MCF 10A (cell line): ENCODE data around the gene ZNF808. TPM values are rescaled to one million over a fixed set of nuclear protein-coding genes. Genes with fewer than 3 reads are reported as not detected.
"Not testable (repeated sequence)": the region's sequence is repeated elsewhere in the genome, so short reads cannot be mapped to it uniquely, and the experiment has no call there.

Source experiments
- BruUV-seq: library from RNA; stranded (reverse); fragments of 400-500 nt; replicated peaks from 2 replicates; lab custom pipeline; 2021; lab: Mats Ljungman, UMichigan
- CTCF ChIA-PET: fragments of 300-600 bp; sonication (Branson Sonifier 250); formaldehyde crosslinking; extraction: SDS; loops from one replicate; lab custom pipeline; 2021; ENCODE audit warnings: antibody characterized with exemption, inconsistent platforms; lab: Yijun Ruan, JAX
- POLR2A ChIA-PET: fragments of 300-600, 350-650 bp; sonication (Branson Sonifier 250); formaldehyde crosslinking; extraction: SDS; loops from one replicate; lab custom pipeline; 2020; ENCODE audit warnings: antibody characterized with exemption, inconsistent platforms; lab: Yijun Ruan, JAX
- DNase-seq: peaks from one replicate; pipeline ENCODE4 v3.0.0-alpha.2; 2018; ENCODE audit not compliant: unreplicated experiment
- H3K27ac Mint-ChIP-seq: one replicate; pipeline ENCODE4 v1.8.0; 2022; ENCODE audit warnings: mild to moderate bottlenecking, low read depth, mixed read lengths; ENCODE audit not compliant: unreplicated experiment
- H3K27me3 Mint-ChIP-seq: one replicate; pipeline ENCODE4 v1.8.0; 2022; ENCODE audit warnings: mixed read lengths; ENCODE audit not compliant: insufficient read depth, unreplicated experiment
- H3K36me3 Mint-ChIP-seq: one replicate; pipeline ENCODE4 v1.8.0; 2022; ENCODE audit warnings: mild to moderate bottlenecking, moderate library complexity, mixed read lengths; ENCODE audit not compliant: insufficient read depth, unreplicated experiment
- H3K4me1 Mint-ChIP-seq: one replicate; pipeline ENCODE4 v1.8.0; 2022; ENCODE audit warnings: mixed read lengths; ENCODE audit not compliant: insufficient read depth, unreplicated experiment
- H3K4me3 Mint-ChIP-seq: one replicate; pipeline ENCODE4 v1.8.0; 2022; ENCODE audit warnings: mild to moderate bottlenecking, moderate library complexity, mixed read lengths; ENCODE audit not compliant: unreplicated experiment
- H3K9me3 Mint-ChIP-seq: one replicate; pipeline ENCODE4 v1.8.0; 2022; ENCODE audit warnings: mixed read lengths; ENCODE audit not compliant: unreplicated experiment
- intact Hi-C: fragments of 100-400 bp; cut with micrococcal nuclease; formaldehyde crosslinking; loops from 2 replicates; pipeline ENCODE4 v1.14.1; 2022
- total RNA-seq: library from RNA; stranded (reverse); gene quantifications from 2 replicates; pipeline ENCODE4 v1.2.3, GENCODE V29; 2022
- TF ChIP-seq, protein P1 (sequence below): fragments of 200-600 bp; IDR thresholded peaks from one replicate; pipeline ENCODE4 v1.8.0; 2022; ENCODE audit warnings: antibody characterized with exemption, mild to moderate bottlenecking; ENCODE audit not compliant: unreplicated experiment

ZNF808 gene
- total RNA-seq, 1 experiment from 2014 or later: 14.8 TPM

DNA sequence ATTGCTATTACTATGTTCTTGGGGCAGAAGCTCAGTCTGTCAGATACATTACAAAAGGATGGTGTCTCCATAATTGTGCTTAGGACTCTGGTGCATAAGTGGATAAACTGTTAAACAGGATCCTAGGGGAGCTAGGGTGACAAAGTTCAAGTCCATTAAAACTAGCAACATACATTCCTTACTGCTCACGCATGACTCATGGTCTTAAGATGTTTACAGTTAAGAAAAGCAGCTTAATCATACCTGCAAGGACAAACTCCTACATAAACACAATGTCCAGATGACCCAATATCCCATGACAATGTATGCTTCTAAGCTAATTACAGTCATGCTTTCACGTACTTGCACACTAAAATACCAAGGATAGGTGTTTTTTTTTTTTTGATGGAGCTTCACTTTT lies 39.1 kb downstream of the ZNF808 start:
- DNase-seq: peak; percentile 73
- no peak overlapping the region for H3K4me3 Mint-ChIP-seq
- H3K27me3 Mint-ChIP-seq: no peaks in the 10 kb centered on the region
- TF ChIP-seq, protein P1, sequence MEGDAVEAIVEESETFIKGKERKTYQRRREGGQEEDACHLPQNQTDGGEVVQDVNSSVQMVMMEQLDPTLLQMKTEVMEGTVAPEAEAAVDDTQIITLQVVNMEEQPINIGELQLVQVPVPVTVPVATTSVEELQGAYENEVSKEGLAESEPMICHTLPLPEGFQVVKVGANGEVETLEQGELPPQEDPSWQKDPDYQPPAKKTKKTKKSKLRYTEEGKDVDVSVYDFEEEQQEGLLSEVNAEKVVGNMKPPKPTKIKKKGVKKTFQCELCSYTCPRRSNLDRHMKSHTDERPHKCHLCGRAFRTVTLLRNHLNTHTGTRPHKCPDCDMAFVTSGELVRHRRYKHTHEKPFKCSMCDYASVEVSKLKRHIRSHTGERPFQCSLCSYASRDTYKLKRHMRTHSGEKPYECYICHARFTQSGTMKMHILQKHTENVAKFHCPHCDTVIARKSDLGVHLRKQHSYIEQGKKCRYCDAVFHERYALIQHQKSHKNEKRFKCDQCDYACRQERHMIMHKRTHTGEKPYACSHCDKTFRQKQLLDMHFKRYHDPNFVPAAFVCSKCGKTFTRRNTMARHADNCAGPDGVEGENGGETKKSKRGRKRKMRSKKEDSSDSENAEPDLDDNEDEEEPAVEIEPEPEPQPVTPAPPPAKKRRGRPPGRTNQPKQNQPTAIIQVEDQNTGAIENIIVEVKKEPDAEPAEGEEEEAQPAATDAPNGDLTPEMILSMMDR: no peak
- ChIA-PET POLR2A (interaction anchor here (0.6 to 1.2 kb wide), 7 partner anchors 15 to 169 kb away, joined by 3 to 6 read pairs (median 3); partner anchors contain the start of gene ZNF83), CTCF (interaction anchor here (0.6 kb wide), 3 partner anchors 10 to 51 kb away, joined by 3 to 4 read pairs (median 4); no protein-coding TSS in a partner anchor)
- peaks cover 29% of the 10 kb centered on the region for H3K36me3 Mint-ChIP-seq
- no TSS peak for BruUV-seq
- no peak overlapping the region for H3K27ac Mint-ChIP-seq
- peaks cover 12% of the 10 kb centered on the region for H3K4me1 Mint-ChIP-seq
- intact Hi-C loops: no loop called here
- H3K9me3 Mint-ChIP-seq: peaks cover 11% of the 10 kb centered on the region

DNA sequence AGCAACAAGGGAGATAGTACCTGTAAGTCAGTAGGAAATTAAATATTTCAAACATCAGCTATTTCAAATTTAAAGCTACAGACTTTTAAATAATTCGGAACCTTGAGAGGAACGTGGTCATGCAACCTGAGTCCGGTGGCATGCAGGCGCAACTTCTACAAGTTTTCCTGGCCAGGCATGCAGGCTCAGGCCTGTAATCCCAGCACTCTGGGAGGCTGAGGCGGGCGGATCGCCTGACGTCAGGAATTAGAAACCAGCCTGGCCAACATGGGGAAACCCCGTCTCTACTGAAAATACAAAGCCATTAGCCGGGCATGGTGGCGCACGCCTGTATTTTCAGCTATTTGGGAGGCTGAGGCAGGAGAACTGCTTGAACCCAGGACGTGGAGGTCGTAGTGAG lies 40.5 kb downstream of the ZNF808 start:
- Mint-ChIP-seq H3K36me3 (peaks cover 34% of the 10 kb centered on the region), H3K27me3 (no peaks in the 10 kb centered on the region), H3K4me1 (peaks cover 12% of the 10 kb centered on the region), H3K9me3 (peaks cover 17% of the 10 kb centered on the region), H3K27ac (no peak overlapping the region), H3K4me3 (no peak overlapping the region)
- TF ChIP-seq, protein P1: no peak
- intact Hi-C loops: no loop called here
- no TSS peak for BruUV-seq
- DNase-seq: no peak
- CTCF ChIA-PET: interaction anchor here (0.7 kb wide), 1 partner anchor 802 kb away, joined by 4 read pairs; no protein-coding TSS in a partner anchor
- POLR2A ChIA-PET: no interaction called here

DNA sequence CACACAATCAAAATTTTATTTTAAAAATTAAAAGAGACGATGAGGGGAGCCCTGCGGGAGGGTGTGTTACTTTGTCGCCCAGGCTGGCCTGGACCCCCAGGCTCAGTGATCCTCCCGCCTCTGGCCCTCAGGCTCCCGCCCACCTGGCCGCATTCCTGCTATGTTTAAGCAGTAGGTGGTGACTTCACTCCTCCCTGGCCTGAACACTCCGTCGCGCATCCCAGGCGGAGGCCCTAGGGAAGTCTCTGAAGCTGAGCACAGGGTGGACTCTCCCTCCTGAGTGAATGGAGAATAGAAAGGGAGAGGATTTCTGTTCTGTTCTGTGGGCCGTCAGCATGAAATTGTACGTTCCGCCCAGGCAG lies 42.2 kb downstream of the ZNF808 start:
- Mint-ChIP-seq H3K9me3 (peaks cover 24% of the 10 kb centered on the region), H3K4me3 (peak overlapping the region; percentile 89), H3K4me1 (peaks cover 12% of the 10 kb centered on the region), H3K36me3 (peaks cover 38% of the 10 kb centered on the region)
- H3K27ac Mint-ChIP-seq, BruUV-seq, intact Hi-C loops, DNase-seq, POLR2A ChIA-PET, CTCF ChIA-PET, H3K27me3 Mint-ChIP-seq: not testable (repeated sequence)

DNA sequence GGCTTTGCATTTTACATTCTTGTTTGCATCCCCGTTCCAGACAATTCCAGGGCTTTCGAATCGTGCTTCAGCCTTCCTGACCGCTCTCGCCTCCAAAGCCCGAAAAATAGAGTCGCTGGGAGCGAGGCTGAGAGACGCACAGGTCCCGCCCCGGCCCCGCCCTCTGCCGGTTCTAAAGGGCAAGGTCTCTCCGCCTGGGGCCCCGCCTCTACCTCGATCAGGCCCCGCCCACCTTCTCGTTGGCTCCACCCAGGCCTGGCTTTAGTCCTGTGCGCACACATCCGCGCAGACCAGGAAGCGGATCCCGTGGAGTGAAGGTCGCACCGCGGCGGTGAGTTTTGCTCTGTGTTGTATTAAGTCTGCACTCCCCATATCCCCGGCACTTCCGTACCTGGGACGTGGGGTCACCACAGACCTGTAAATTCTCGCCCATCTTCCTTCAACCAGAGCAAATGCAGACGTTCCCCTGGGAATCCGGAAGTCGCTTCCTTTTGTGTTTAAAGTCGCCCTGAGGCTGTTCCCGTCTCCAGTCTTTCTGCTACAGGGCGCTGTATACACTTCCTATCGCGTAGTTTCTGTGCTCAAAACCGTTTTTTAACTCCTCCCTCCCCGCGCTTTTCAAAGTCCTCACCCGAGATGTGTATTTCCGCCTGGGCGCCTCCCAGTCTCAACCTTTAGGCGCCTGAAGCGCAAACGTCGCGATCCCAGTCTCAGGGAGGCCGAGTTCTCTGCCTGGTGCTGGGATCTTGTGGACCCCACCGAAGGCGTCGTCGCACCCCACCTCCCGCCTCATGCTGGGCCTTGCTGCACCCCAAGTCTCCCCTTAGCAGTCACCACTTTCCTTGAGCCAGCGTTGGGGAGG lies 42.8 kb downstream of the ZNF808 start, which contains the start of gene ZNF701:
Gene ZNF701, plus strand, starts transcription at position 288 of the 862 bp plus-strand sequence. CDS start 3,861 bp downstream, outside the sequence.
- peak within 1 kb of the TSS; percentile 90 for H3K27ac Mint-ChIP-seq
- no peaks in the 10 kb centered on the region for H3K27me3 Mint-ChIP-seq
- CTCF ChIA-PET: no interaction called here
- POLR2A ChIA-PET: interaction anchor here (1.0 kb wide), 1 partner anchor 11 kb away, joined by 3 read pairs; no protein-coding TSS in a partner anchor
- TSS peak; percentile 80 for BruUV-seq
- peak; percentile 75 for DNase-seq
- peak within 1 kb of the TSS; percentile 89 for H3K4me3 Mint-ChIP-seq
- H3K36me3 Mint-ChIP-seq: peaks cover 36% of the 10 kb centered on the region
- peaks cover 24% of the 10 kb centered on the region for H3K9me3 Mint-ChIP-seq
- peaks cover 12% of the 10 kb centered on the region for H3K4me1 Mint-ChIP-seq
- intact Hi-C loops: no loop called here
- TF ChIP-seq, protein P1: peak; percentile 26
